Mesenchymal stem cell (in vitro differentiated cells and primary cell): ENCODE measurements around the gene HOXC12.

Experiments used
- DNase-seq: peaks from one replicate; pipeline ENCODE4 v3.0.0-alpha.2; 2013
- H2AFZ ChIP-seq: one replicate; pipeline ENCODE4 v1.6.1; 2013; ENCODE audit warnings: low read depth, mild to moderate bottlenecking, control low read depth, inconsistent platforms, low read length, moderate library complexity
- H2AK5ac ChIP-seq: 2 replicates; pipeline ENCODE4 v1.6.1; 2013; ENCODE audit warnings: low read length, moderate library complexity, mild to moderate bottlenecking, inconsistent platforms; ENCODE audit not compliant: severe bottlenecking
- H2BK120ac ChIP-seq: one replicate; pipeline ENCODE4 v1.6.1; 2013; ENCODE audit warnings: low read depth, mild to moderate bottlenecking, inconsistent platforms, low read length, moderate library complexity
- H2BK12ac ChIP-seq, 2 experiments: one replicate each; pipeline ENCODE4 v1.6.1; 2013; ENCODE audit warnings: inconsistent platforms in 2 of 2, low read length in 2 of 2, mild to moderate bottlenecking in 2 of 2, moderate library complexity in 2 of 2, control low read depth in 1 of 2
- H2BK15ac ChIP-seq: one replicate; pipeline ENCODE4 v1.6.1; 2013; ENCODE audit warnings: mild to moderate bottlenecking, low read depth, inconsistent platforms; ENCODE audit not compliant: poor library complexity, severe bottlenecking
- H2BK5ac ChIP-seq: 2 replicates; pipeline ENCODE4 v1.6.1; 2013; ENCODE audit warnings: low read depth, mild to moderate bottlenecking, low read length, control low read depth, inconsistent platforms; ENCODE audit not compliant: poor library complexity, severe bottlenecking
- H3K14ac ChIP-seq, 2 experiments: one replicate each; pipeline ENCODE4 v1.6.1; 2013; ENCODE audit warnings: inconsistent platforms in 2 of 2, low read length in 2 of 2, control low read depth in 1 of 2, mild to moderate bottlenecking in 1 of 2, moderate library complexity in 1 of 2
- H3K18ac ChIP-seq, 2 experiments: one replicate each; pipeline ENCODE4 v1.6.1; 2013; ENCODE audit warnings: inconsistent platforms in 2 of 2, low read length in 2 of 2, control low read depth in 1 of 2, low read depth in 1 of 2, mild to moderate bottlenecking in 1 of 2
- H3K23ac ChIP-seq, 2 experiments: one replicate each; pipeline ENCODE4 v1.6.1; 2013; ENCODE audit warnings: inconsistent platforms in 2 of 2, low read length in 2 of 2, mild to moderate bottlenecking in 2 of 2, moderate library complexity in 2 of 2, control low read depth in 1 of 2
- H3K27ac ChIP-seq: 2 replicates; pipeline ENCODE4 v1.5.1; 2013; ENCODE audit warnings: mild to moderate bottlenecking, moderate library complexity, low read length, control low read depth, inconsistent platforms; ENCODE audit not compliant: poor library complexity, severe bottlenecking
- H3K27me3 ChIP-seq, 2 experiments: 2 replicates each; pipeline versions ENCODE4 v1.6.1 to v1.7.0; 2013; ENCODE audit warnings: low read length in 2 of 2, mild to moderate bottlenecking in 2 of 2, moderate library complexity in 2 of 2, control low read depth in 1 of 2, inconsistent platforms in 1 of 2; ENCODE audit not compliant: control insufficient read depth in 1 of 2, insufficient read depth in 1 of 2
- H3K36me3 ChIP-seq, 2 experiments: 2 replicates each; pipeline versions ENCODE4 v1.6.1 to v1.7.0; 2013; ENCODE audit warnings: low read length in 2 of 2, control low read depth in 1 of 2, inconsistent platforms in 1 of 2, low read depth in 1 of 2, mild to moderate bottlenecking in 1 of 2; ENCODE audit not compliant: insufficient read depth in 2 of 2, control insufficient read depth in 1 of 2
- H3K4ac ChIP-seq, 2 experiments: one replicate each; pipeline ENCODE4 v1.6.1; 2013; ENCODE audit warnings: inconsistent platforms in 2 of 2, low read length in 2 of 2, mild to moderate bottlenecking in 2 of 2, moderate library complexity in 2 of 2, control low read depth in 1 of 2, low read depth in 1 of 2
- H3K4me1 ChIP-seq: 2 replicates; pipeline ENCODE4 v1.6.1; 2013; ENCODE audit warnings: low read depth, low read length, control low read depth; ENCODE audit not compliant: control insufficient read depth, insufficient read depth
- H3K4me2 ChIP-seq: 2 replicates; pipeline ENCODE4 v1.6.1; 2013; ENCODE audit warnings: low read length, mild to moderate bottlenecking, inconsistent platforms; ENCODE audit not compliant: poor library complexity, severe bottlenecking
- H3K4me3 ChIP-seq, 2 experiments: 2 replicates each; pipeline versions ENCODE4 v1.5.1 to v1.7.0; 2013; ENCODE audit warnings: low read length in 2 of 2, mild to moderate bottlenecking in 2 of 2, control low read depth in 1 of 2, low read depth in 1 of 2; ENCODE audit not compliant: insufficient read depth in 1 of 2
- H3K79me1 ChIP-seq: replicated peaks from 2 replicates; pipeline ENCODE4 v1.6.1; 2013; ENCODE audit warnings: mild to moderate bottlenecking, control low read depth, low read length, inconsistent platforms; ENCODE audit not compliant: poor library complexity, severe bottlenecking
- H3K9ac ChIP-seq: 2 replicates; pipeline ENCODE4 v1.7.0; 2013; ENCODE audit warnings: mild to moderate bottlenecking, low read length, moderate library complexity
- H3K9me3 ChIP-seq: 2 replicates; pipeline ENCODE4 v1.7.0; 2013; ENCODE audit warnings: mild to moderate bottlenecking, low read length; ENCODE audit not compliant: control insufficient read depth
- H4K8ac ChIP-seq: one replicate; pipeline ENCODE4 v1.6.1; 2013; ENCODE audit warnings: inconsistent platforms, mild to moderate bottlenecking, low read length, moderate library complexity
- H4K91ac ChIP-seq: one replicate; pipeline ENCODE4 v1.6.1; 2013; ENCODE audit warnings: mild to moderate bottlenecking, low read length, inconsistent platforms
- WGBS: methylation state at CpG from one replicate; pipeline ENCODE4 v1.1.7; 2013; ENCODE audit warnings: mixed read lengths; 5-methylcytosine and 5-hydroxymethylcytosine counted together

HOXC12 gene

DNA sequence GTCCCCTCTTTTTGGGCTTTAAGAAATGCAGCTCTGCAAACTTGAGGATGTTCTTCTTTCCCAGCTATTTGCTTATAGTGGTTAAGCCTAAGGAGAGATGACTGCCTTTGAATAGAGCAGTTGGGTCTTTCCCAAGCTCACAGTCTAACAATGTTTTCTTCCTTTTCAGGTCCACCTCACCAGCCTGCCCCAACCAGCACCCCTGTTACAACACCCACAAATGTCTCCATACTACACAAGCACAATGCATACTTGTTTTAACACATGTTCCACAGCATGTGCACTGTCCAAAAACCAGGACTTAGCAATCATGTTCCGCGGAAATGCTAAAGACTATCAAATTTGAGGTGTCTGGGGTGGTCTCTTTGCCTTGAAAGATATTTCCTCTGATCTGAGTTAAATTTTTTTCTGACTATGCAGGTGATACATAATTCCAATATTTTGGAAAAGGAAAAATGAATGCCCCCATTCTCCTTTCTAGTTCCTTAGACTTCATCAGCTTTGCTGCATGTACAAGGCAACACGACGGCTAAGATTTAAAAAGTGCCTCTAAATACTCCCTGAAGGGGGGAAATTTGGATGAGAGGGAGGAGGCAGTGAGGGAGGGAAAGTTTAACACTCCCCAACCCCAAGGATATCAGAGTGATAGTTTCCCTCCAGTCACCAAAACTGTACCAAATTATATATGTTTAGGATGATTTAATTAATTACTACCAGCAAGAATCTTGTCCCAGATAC is 22.7 kb upstream of the HOXC12 start:
- no peak overlapping the region for H3K27ac ChIP-seq
- H3K14ac ChIP-seq = no peak overlapping the region
- no peak overlapping the region for H3K9ac ChIP-seq
- no peak overlapping the region for H2BK12ac ChIP-seq
- no peak overlapping the region for H3K4me2 ChIP-seq
- no peak overlapping the region for H3K4ac ChIP-seq
- no CpG with 5 or more reads among the region's 4 CpGs for WGBS
- peaks cover 17% of the 10 kb centered on the region for H3K9me3 ChIP-seq
- no peak overlapping the region for H2BK120ac ChIP-seq
- H4K91ac ChIP-seq = no peak overlapping the region
- peaks cover 4% of the 10 kb centered on the region for H3K4me1 ChIP-seq
- H3K18ac ChIP-seq = no peak overlapping the region
- no peak overlapping the region for H2AFZ ChIP-seq
- peaks cover 0 to under 1% of the 10 kb centered on the region in 2 experiments for H3K36me3 ChIP-seq
- H3K79me1 ChIP-seq = no peaks in the 10 kb centered on the region
- peaks cover 99 to 100% of the 10 kb centered on the region in 2 experiments for H3K27me3 ChIP-seq
- H2BK5ac ChIP-seq = no peak overlapping the region
- no peak overlapping the region for H2BK15ac ChIP-seq
- H3K4me3 ChIP-seq = no peak overlapping the region
- no peak overlapping the region for H4K8ac ChIP-seq
- DNase-seq = no peak
- no peak overlapping the region for H3K23ac ChIP-seq
- no peak overlapping the region for H2AK5ac ChIP-seq

DNA sequence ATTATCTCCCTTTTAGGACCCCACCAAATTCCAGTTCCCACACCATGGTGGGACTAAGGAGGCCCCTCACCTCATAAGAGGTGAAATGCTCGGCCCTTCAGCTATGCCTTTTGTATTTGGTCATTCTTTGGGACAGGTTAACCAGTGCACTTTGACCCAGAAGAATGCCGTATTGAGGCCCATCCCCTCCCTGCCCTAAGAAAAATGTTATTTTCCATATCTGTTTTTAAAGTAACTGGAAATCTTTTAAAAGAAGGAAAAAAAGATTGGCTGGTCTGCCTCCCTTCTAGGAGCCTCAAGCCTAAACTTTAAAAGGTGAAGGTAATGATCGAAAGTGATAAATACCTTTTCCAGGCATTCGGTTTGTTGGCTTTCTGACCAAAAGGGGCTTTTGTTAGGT is 21.8 kb upstream of the HOXC12 start:
- H4K8ac ChIP-seq = no peak overlapping the region
- WGBS = 45% methylated on average over 2 of the region's 4 CpGs

DNA sequence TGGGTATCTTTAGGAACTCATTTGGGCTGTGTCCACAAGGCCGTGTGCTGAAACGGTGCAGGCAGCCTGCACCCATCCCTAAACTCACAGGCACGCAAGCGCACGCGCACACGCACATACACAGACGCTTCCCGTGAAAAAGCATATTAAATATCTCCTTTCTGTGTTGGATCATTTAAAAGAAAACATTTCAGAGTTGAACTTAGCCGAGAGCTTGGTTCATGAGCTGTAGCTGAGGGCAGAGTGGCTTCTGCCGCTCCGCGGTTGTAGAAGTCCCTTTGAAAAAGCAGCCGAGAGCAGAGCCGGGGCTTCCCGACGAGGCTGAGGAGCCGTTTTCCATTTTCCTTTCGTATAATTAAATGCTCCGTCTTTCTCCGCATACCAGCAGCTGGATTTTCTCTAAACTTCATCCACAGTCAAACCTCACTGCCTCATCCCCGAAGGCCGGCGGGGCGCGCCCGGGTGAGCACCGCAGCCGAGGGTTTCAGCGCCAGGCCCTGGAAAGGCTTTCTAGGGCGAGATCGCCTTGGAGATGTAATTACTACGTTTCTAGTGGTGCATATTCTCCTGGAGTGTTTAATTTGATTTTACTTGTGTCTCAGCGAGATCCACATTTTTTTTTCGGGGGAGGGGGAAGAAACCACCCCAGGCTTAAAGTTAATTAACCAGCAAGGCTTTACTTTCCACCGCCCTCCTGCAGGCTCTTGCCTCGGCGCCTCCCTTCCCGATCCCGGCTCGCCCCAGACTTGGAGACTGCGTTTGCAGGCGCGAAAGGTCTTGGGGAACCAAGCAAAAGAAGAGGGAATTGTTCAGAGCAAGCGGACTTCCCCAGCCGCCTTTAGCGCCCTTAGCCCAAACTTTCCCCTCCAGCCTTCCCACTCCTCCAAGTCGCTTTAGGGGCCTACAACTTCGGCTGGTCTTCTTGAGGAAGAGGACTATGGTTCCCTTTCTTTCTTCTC is 19.0 kb upstream of the HOXC12 start:
- no peak overlapping the region for H3K18ac ChIP-seq
- H4K8ac ChIP-seq = no peak overlapping the region

More for the DNA sequence above, 21.8 kb upstream of the HOXC12 start:
- H3K9ac ChIP-seq = no peak overlapping the region
- peaks cover 4% of the 10 kb centered on the region for H3K4me1 ChIP-seq
- no peaks in the 10 kb centered on the region for H3K79me1 ChIP-seq
- DNase-seq = no peak
- H3K27me3 ChIP-seq = peaks cover 99 to 100% of the 10 kb centered on the region in 2 experiments
- no peak overlapping the region for H3K4me2 ChIP-seq
- H3K23ac ChIP-seq = no peak overlapping the region
- H3K18ac ChIP-seq = no peak overlapping the region
- H3K27ac ChIP-seq = no peak overlapping the region
- no peak overlapping the region for H2AFZ ChIP-seq
- H4K91ac ChIP-seq = no peak overlapping the region
- H3K4ac ChIP-seq = no peak overlapping the region
- no peak overlapping the region for H2AK5ac ChIP-seq
- H3K9me3 ChIP-seq = peaks cover 14% of the 10 kb centered on the region
- no peak overlapping the region for H3K4me3 ChIP-seq
- no peak overlapping the region for H3K14ac ChIP-seq
- no peak overlapping the region for H2BK120ac ChIP-seq
- H2BK5ac ChIP-seq = no peak overlapping the region
- no peak overlapping the region for H2BK12ac ChIP-seq
- H2BK15ac ChIP-seq = no peak overlapping the region
- H3K36me3 ChIP-seq = peaks cover 0 to 2% of the 10 kb centered on the region in 2 experiments

GRCh38 chr12:53937099-53937498 is 17.6 kb upstream of the HOXC12 start:
- no peak overlapping the region for H3K9ac ChIP-seq
- 32% methylated on average over 11 of the region's 12 CpGs for WGBS
- H3K4me3 ChIP-seq = no peak overlapping the region
- H3K79me1 ChIP-seq = no peaks in the 10 kb centered on the region
- peaks cover 96 to 98% of the 10 kb centered on the region in 2 experiments for H3K27me3 ChIP-seq
- no peak overlapping the region for H2BK5ac ChIP-seq
- no peak overlapping the region for H4K8ac ChIP-seq
- no peak overlapping the region for H3K14ac ChIP-seq
- no peak overlapping the region for H2AK5ac ChIP-seq
- H3K23ac ChIP-seq = no peak overlapping the region
- no peak overlapping the region for H2BK15ac ChIP-seq
- no peak overlapping the region for H2AFZ ChIP-seq
- peaks cover 13% of the 10 kb centered on the region for H3K4me1 ChIP-seq
- no peak overlapping the region for H3K27ac ChIP-seq
- no peak overlapping the region for H3K4me2 ChIP-seq
- no peak overlapping the region for H3K18ac ChIP-seq
- no peaks in the 10 kb centered on the region for H3K9me3 ChIP-seq
- peaks cover 0 to 2% of the 10 kb centered on the region in 2 experiments for H3K36me3 ChIP-seq
- H3K4ac ChIP-seq = no peak overlapping the region
- no peak overlapping the region for H2BK120ac ChIP-seq
- H2BK12ac ChIP-seq = no peak overlapping the region
- no peak overlapping the region for H4K91ac ChIP-seq
- DNase-seq = no peak

More for the DNA sequence above, 19.0 kb upstream of the HOXC12 start:
- Histone ChIP-seq H3K4me1 (peaks cover 13% of the 10 kb centered on the region), H2AK5ac (no peak overlapping the region), H2AFZ (no peak overlapping the region), H3K4me2 (peak overlapping the region; percentile 43), H2BK12ac (no peak overlapping the region), H3K4me3 (peak overlapping the region in 1 of 2 experiments; percentile 58), H3K23ac (no peak overlapping the region), H3K27me3 (peaks cover 96 to 98% of the 10 kb centered on the region in 2 experiments), H3K79me1 (no peaks in the 10 kb centered on the region), H3K14ac (no peak overlapping the region), H2BK5ac (no peak overlapping the region), H2BK15ac (no peak overlapping the region), H4K91ac (no peak overlapping the region), H2BK120ac (no peak overlapping the region), H3K9ac (no peak overlapping the region), H3K4ac (no peak overlapping the region), H3K36me3 (peaks cover 0 to 2% of the 10 kb centered on the region in 2 experiments), H3K9me3 (no peaks in the 10 kb centered on the region), H3K27ac (no peak overlapping the region)
- no peak for DNase-seq
- WGBS = 11% methylated on average over 45 of the region's 49 CpGs
